Embryonic facial prominence (tissue), 1 donor: ENCODE measurements around the gene TLK2.
"Not testable (repeated sequence)": the region's sequence is repeated elsewhere in the genome, so short reads cannot be mapped to it uniquely, and the experiment has no call there.

ENCODE experiments used
- DNase-seq: peaks from one replicate; pipeline ENCODE4 v3.0.0-alpha.2; 2016; ENCODE audit errors: extremely low spot score

Gene TLK2

GRCh38 chr17:62478424-62478879 lies at the start of gene TLK2:
Gene TLK2, plus strand, starts transcription at chr17:62478825. Its CDS starts 2,301 bp downstream, at chr17:62481126.
- DNase-seq: peak; percentile 67

GRCh38 chr17:62435251-62435650 lies 43.4 kb upstream of the TLK2 start:
- not testable (repeated sequence) for DNase-seq

- DNase-seq: not testable (repeated sequence)
Observed at GRCh38 chr17:62441181-62441580, 37.4 kb upstream of the TLK2 start.

GRCh38 chr17:62444063-62444462 lies 34.6 kb upstream of the TLK2 start:
- no peak for DNase-seq

- DNase-seq: not testable (repeated sequence)
Observed at GRCh38 chr17:62445791-62446190, 32.8 kb upstream of the TLK2 start.

- DNase-seq: not testable (repeated sequence)
Observed at GRCh38 chr17:62452195-62452594, 26.4 kb upstream of the TLK2 start.

GRCh38 chr17:62453041-62453440 lies 25.6 kb upstream of the TLK2 start:
- DNase-seq: not testable (repeated sequence)

- DNase-seq: not testable (repeated sequence)
Observed at GRCh38 chr17:62453656-62454055, 25.0 kb upstream of the TLK2 start.

GRCh38 chr17:62454111-62454510 lies 24.5 kb upstream of the TLK2 start:
- DNase-seq: not testable (repeated sequence)

- no peak for DNase-seq
Observed at GRCh38 chr17:62456016-62456415, 22.6 kb upstream of the TLK2 start.

- not testable (repeated sequence) for DNase-seq
Observed at GRCh38 chr17:62458483-62458882, 20.1 kb upstream of the TLK2 start.

- DNase-seq: not testable (repeated sequence)
Observed at GRCh38 chr17:62464422-62464821, 14.2 kb upstream of the TLK2 start.

- not testable (repeated sequence) for DNase-seq
Observed at GRCh38 chr17:62465271-62465670, 13.4 kb upstream of the TLK2 start.

GRCh38 chr17:62470666-62471379 lies 7.8 kb upstream of the TLK2 start:
- not testable (repeated sequence) for DNase-seq

GRCh38 chr17:62471380-62471880 lies 7.2 kb upstream of the TLK2 start:
- DNase-seq: not testable (repeated sequence)

- not testable (repeated sequence) for DNase-seq
Observed at GRCh38 chr17:62473030-62473982, 5.3 kb upstream of the TLK2 start.

- not testable (repeated sequence) for DNase-seq
Observed at GRCh38 chr17:62477111-62477510, 1.5 kb upstream of the TLK2 start.

- not testable (repeated sequence) for DNase-seq
Observed at GRCh38 chr17:62477718-62478408, 762 bp upstream of the TLK2 start.

GRCh38 chr17:62478880-62479638 lies 434 bp downstream of the TLK2 start:
- not testable (repeated sequence) for DNase-seq

- DNase-seq: not testable (repeated sequence)
Observed at GRCh38 chr17:62479639-62480258, 1.1 kb downstream of the TLK2 start.
